ENCODE measurements around the gene ME1.

Gene ME1

GRCh38 chr6:83474309-83474708 is 43.5 kb upstream of the ME1 start:
- TF ChIP-seq SCRT2 (tag by site-specific recombination; IDR thresholded peaks at IDR 0.05) (peak; percentile 92), INSM2 (tag by site-specific recombination; IDR thresholded peaks at IDR 0.05) (no peak), KLF8 (tag by site-specific recombination; IDR thresholded peaks at IDR 0.05) (no peak), ZNF202 (tag by site-specific recombination; IDR thresholded peaks at IDR 0.05; ENCODE audit: borderline replicate concordance) (no peak), SCRT1 (tag by site-specific recombination; IDR thresholded peaks at IDR 0.05; ENCODE audit: borderline replicate concordance) (peak; percentile 73; the same call in 1 of the 2 replicates)
- ChIA-PET POLR2A (no interaction called here), CTCF (interaction anchor here (1.0 to 1.6 kb wide), 2 partner anchors 15 to 40 kb away, joined by 5 to 6 read pairs; no protein-coding TSS in a partner anchor)
- Histone ChIP-seq H3K36me3 (ENCODE audit: control insufficient read depth in 2 of 2, insufficient read depth in 1 of 2, low read length in 2 of 2) (no peaks in the 10 kb centered on the region), H3K9me3 (ENCODE audit: control insufficient read depth, insufficient read depth, low read depth, low read length) (no peaks in the 10 kb centered on the region), H3K4me3 (ENCODE audit: low read depth, low read length) (no peak overlapping the region), H3K4me1 (ENCODE audit: control insufficient read depth, insufficient read depth, low read length) (no peaks in the 10 kb centered on the region), H3K27ac (ENCODE audit: extremely low read depth, low read depth, low read length) (no peak overlapping the region)

GRCh38 chr6:83472767-83473166 is 41.9 kb upstream of the ME1 start:
- no peak for TF ChIP-seq ZNF223 (tag by site-specific recombination; IDR thresholded peaks at IDR 0.05)
- no peak for TF ChIP-seq ZNF398 (tag by site-specific recombination; IDR thresholded peaks at IDR 0.05)
- no peak for TF ChIP-seq ZNF76 (tag by site-specific recombination; IDR thresholded peaks at IDR 0.05; ENCODE audit: borderline replicate concordance, low read depth)
- no peak for TF ChIP-seq INSM2 (tag by site-specific recombination; IDR thresholded peaks at IDR 0.05)
- TF ChIP-seq KLF8 (tag by site-specific recombination; IDR thresholded peaks at IDR 0.05) = no peak
- no peak for TF ChIP-seq SCRT2 (tag by site-specific recombination; IDR thresholded peaks at IDR 0.05)
- TF ChIP-seq ZBTB1 (tag by site-specific recombination; IDR thresholded peaks at IDR 0.05) = no peak
- no peak for TF ChIP-seq BCL6B (tag by site-specific recombination; IDR thresholded peaks at IDR 0.05)
- no peak for TF ChIP-seq FEZF1 (tag by site-specific recombination; IDR thresholded peaks at IDR 0.05)
- TF ChIP-seq ZBTB8A (tag by site-specific recombination; IDR thresholded peaks at IDR 0.05) = no peak
- TF ChIP-seq ZNF350 (tag by site-specific recombination; IDR thresholded peaks at IDR 0.05) = no peak
- TF ChIP-seq ZNF561 (tag by site-specific recombination; IDR thresholded peaks at IDR 0.05; ENCODE audit: borderline replicate concordance) = no peak
- no peak for TF ChIP-seq OSR2 (tag by site-specific recombination; IDR thresholded peaks at IDR 0.05)
- Histone ChIP-seq H3K4me3 (ENCODE audit: low read depth, low read length) (no peak overlapping the region), H3K36me3 (ENCODE audit: control insufficient read depth in 2 of 2, insufficient read depth in 1 of 2, low read length in 2 of 2) (no peaks in the 10 kb centered on the region), H3K4me1 (ENCODE audit: control insufficient read depth, insufficient read depth, low read length) (no peaks in the 10 kb centered on the region), H3K9me3 (ENCODE audit: control insufficient read depth, insufficient read depth, low read depth, low read length) (no peaks in the 10 kb centered on the region), H3K27ac (ENCODE audit: extremely low read depth, low read depth, low read length) (no peak overlapping the region)
- ChIA-PET POLR2A (no interaction called here), CTCF (interaction anchor here (0.7 to 2.2 kb wide), 2 partner anchors 39 to 250 kb away, joined by 3 to 9 read pairs; partner anchors contain the start of gene PRSS35)

- CTCF ChIA-PET = interaction anchor here (1.0 kb wide), 1 partner anchor 41 kb away, joined by 3 read pairs; the partner anchor contains the start of gene PRSS35
- Histone ChIP-seq H3K27ac (ENCODE audit: extremely low read depth, low read depth, low read length) (no peak overlapping the region), H3K36me3 (ENCODE audit: control insufficient read depth in 2 of 2, insufficient read depth in 1 of 2, low read length in 2 of 2) (no peaks in the 10 kb centered on the region), H3K9me3 (ENCODE audit: control insufficient read depth, insufficient read depth, low read depth, low read length) (no peaks in the 10 kb centered on the region), H3K4me1 (ENCODE audit: control insufficient read depth, insufficient read depth, low read length) (no peaks in the 10 kb centered on the region), H3K4me3 (ENCODE audit: low read depth, low read length) (no peak overlapping the region)
- POLR2A ChIA-PET = no interaction called here
- TF ChIP-seq ZNF629 (tag by site-specific recombination; IDR thresholded peaks at IDR 0.05) = no peak
- TF ChIP-seq ZNF501 (tag by site-specific recombination; IDR thresholded peaks at IDR 0.05) = no peak
- no peak for TF ChIP-seq ZNF239 (tag by site-specific recombination; IDR thresholded peaks at IDR 0.05)
- no peak for TF ChIP-seq GLIS2 (tag by site-specific recombination; IDR thresholded peaks at IDR 0.05)
- peak; percentile 83 for TF ChIP-seq ZNF548 (tag by site-specific recombination; IDR thresholded peaks at IDR 0.05)
- TF ChIP-seq ZNF416 (tag by site-specific recombination; IDR thresholded peaks at IDR 0.05) = no peak
- TF ChIP-seq ZNF354C (tag by site-specific recombination; IDR thresholded peaks at IDR 0.05; ENCODE audit: borderline replicate concordance, low read depth) = no peak
Observed at GRCh38 chr6:83470587-83470986, 39.7 kb upstream of the ME1 start.
